ENCODE measurements around the gene STK38L.

The STK38L gene

DNA sequence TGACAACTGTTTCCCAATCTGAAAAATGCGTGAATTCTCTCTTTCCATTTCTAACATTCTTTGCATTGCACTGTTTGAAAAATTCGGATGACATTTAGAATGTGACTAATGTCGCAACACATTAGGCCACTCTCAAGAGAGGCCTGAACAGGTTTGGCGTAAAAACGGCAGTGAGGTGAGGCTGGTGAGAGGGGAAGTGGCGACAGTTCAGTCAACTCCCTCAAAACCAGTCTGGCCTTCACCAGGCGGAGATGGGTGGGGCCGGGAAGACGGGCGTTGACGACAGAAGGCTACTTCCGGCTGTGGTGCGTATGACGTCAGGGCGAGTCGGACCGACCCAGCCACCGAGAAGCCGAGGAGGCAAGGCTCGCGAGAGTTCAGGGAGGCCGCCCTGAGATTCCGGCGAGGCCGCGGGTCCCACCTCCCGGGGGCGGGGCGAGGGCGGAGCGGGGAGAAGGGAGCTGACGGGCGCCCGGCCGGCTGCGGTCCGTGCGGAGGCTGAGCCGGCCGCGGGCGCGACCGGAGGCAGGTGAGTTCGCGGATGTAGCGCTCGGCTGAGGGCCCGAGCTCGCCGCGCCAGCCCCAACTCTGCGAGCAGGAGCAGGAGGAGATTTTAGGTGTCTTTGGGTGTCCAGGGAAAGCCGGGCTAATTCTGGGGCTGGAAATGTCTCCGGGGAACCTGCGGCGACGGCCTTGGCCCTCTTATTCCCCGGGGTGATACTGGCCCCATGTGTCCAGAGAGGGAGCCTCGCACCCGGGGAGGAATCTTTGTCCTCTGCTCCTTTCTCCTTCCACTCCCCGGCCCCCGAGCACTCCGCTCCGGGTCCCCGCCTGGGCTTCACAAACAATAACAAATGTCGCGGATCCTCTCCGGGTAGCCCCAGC lies at the start of gene STK38L:
Gene STK38L (plus strand): TSS at position 483 of the 885 bp plus-strand sequence. CDS start 53,435 bp downstream, outside the sequence.
- DNase-seq: peak; percentile 76

- DNase-seq: no peak
Observed at GRCh38 chr12:27194644-27195043, 49.4 kb upstream of the STK38L start.

- no peak for DNase-seq
Observed at GRCh38 chr12:27198036-27198435, 46.0 kb upstream of the STK38L start.

- no peak for DNase-seq
Observed at GRCh38 chr12:27199638-27200300, 44.3 kb upstream of the STK38L start.

DNA sequence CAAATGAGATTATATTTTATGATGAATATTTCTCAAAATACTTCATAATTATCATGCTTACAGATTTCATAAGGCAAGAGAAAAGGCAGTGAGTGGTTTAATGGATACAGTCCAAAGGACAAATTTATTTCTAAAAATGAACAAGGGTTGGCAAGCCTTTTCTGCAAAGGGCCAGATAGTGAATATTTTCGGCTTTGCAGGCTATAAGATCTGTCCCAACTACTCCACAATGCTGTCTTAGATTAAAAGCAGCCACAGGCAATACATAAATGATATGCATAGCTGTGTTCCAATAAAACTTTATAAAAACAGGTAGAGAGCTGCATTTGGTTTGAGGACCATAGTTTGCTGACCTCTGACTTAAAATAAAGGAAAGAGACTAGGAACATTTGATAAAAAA lies 42.9 kb upstream of the STK38L start:
- no peak for DNase-seq

- no peak for DNase-seq
Observed at GRCh38 chr12:27206801-27207502, 37.1 kb upstream of the STK38L start.

DNA sequence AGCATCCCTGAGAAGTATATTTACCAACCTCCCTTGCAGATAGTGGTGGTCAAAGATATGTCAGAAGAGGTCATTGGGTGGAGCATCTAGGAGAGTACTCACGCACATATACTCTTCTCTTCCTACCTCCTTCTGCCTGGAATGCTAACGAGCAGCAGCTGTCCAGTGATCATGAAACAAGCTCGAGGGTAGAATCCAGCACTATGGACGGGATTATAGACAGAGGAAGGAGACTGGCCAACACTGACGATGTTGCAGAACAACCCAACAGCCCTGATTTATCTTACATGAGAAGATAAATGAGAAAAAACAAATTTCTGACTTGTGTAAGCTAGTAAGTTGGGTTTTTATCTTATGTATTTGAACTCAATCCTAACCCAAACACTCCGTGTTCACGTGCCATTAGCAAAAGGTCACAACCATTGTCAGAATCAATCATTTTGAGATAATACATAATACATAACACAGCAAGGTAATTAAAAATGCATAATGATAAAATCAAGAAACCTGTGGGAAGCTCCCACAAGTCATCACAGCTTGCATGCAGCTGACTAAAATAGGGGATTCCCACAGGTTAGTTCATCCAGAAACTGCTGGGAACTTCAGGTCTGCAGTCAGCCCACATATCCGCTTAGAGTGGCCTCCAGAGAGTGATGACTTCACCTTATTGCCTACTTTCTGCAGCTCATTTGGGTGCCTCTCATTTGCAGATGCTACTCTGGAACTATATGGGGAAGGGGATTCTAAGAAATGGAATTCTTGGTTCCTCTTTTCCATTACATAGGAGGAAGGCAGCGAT lies 36.3 kb upstream of the STK38L start:
- no peak for DNase-seq

DNA sequence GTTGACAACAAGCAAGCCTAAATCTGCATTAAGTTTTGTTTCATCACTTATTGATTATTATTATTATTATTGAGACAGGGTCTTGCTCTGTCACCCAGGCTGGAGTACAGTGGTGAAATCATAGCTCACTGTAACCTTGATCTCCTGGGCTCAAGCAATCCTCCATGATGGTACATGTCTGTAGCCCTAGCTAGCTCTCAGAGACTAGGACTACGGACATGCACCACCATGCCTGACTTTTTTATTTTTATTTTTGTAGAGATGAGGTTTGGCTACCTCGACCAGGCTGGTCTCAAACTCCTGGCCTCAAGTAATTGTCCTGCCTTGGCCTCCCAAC lies 35.7 kb upstream of the STK38L start:
- no peak for DNase-seq

DNA sequence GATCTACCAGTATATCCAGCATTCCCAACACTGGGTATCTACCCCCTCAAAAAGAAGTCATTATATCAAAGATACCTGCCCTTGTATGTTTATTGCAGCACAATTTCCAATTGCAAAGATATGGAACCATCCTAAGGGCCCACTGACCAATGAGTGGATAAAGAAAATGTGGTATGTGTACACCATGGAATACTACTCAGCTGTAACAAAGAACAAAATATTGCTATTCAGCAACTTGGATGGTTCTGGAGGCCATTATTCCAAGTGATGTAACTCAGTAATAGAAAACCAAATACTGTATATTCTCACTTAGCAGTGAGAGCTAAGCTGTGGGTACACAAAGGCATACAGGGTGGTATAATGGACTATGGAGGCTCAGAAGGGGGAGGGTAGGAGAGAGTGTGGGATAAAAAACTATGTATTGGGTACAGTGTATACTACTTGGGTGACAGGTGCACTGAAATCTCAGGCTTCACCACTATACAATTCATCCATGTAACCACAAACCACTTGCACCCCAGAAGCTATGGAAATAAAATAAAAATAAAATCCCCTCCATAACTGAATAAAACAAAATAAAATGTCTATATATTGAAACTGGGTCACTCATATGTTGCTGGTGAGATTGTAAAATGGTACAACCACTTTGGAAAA lies 34.7 kb upstream of the STK38L start:
- DNase-seq: no peak

- no peak for DNase-seq
Observed at GRCh38 chr12:27210187-27210586, 33.9 kb upstream of the STK38L start.

GRCh38 chr12:27212861-27213260 lies 31.2 kb upstream of the STK38L start:
- no peak for DNase-seq

DNA sequence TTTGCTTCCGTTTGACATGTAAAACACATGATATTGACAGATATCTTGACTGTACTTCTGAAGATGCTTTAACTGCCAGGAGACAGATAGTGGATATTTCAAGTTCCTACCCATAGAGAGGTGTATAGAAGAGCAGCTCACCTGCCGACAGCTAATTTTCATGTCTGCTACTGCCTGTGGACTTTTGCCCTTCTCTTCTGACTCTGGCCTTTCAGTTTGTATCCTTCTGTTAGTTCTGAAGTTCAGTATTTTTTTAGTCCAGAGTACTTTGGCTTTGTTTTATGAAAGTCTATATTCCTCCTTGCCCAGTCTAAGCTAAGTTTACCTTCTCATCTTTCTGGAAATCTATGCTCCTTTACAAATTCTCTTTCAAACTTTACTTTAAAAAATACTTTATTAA lies 30.8 kb upstream of the STK38L start:
- DNase-seq: no peak

DNA sequence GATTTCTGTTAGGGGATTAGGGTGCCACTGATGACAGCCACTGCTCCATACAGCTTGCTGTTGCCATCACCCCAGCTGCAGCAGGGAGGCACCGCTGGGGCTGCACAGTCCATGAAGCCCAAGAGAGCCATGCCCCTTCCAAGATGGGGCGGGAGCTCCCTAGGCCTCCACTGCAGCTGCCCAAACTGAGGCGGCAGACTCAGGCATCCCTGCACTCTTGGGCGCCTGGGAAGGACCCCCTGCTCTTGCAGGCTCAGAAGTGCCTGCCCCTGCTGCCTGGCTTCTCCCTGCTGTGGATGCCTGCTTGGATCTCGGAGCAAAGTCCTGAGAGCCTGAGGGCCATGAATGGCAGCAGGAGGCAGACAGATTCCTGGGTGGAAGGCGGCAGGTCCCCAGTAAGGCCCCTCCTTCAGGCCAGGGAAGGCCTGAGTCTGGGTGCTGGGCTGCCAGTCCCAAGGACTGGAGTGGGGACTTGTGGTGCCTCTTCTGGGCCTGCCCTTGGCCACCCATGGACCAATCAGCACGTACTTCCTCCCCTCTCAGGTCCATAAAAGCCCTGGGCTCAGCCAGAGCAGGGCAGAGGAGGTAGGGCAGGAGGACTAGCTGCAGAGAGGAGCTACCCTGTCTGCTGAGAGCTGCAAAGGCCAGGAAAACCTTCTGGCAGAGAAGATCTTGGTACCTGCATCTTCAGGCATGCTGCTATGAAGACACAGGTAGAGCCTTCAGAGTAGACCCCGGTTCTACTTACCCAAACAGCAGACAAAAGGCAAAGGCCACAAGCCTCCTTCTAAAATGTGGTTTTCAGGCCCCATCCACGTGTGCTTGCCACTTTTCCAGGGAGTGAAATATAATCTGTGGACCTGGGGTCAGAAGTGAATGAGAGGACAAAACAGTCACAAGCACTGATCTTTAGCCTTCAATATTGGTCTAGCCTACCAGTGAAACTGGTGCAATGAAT lies 30.0 kb upstream of the STK38L start:
- no peak for DNase-seq

GRCh38 chr12:27217590-27217989 lies 26.5 kb upstream of the STK38L start:
- no peak for DNase-seq

DNA sequence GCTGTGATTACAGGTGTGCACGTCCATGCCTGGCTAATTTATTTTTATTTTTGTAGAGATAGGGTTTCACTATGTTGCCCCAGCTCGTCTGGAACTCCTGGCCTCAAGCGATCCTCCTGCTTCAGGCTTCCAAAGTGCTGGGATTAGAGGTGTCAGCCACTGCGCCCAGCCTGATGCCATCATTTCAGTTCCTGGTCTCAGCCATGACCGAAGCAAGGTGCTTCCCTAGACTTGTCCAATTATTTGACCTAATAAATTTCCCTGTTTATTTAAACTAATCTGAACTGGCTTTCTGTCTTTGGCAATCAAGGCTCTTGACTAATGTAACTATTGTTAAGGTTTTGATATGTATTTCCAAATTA lies 24.4 kb upstream of the STK38L start:
- DNase-seq: no peak

- no peak for DNase-seq
Observed at GRCh38 chr12:27220055-27220987, 23.8 kb upstream of the STK38L start.

GRCh38 chr12:27220988-27221345 lies 23.1 kb upstream of the STK38L start:
- DNase-seq: no peak

- DNase-seq: no peak
Observed at GRCh38 chr12:27221625-27222387, 22.3 kb upstream of the STK38L start.

- no peak for DNase-seq
Observed at GRCh38 chr12:27226407-27226929, 17.6 kb upstream of the STK38L start.
